Activated gamma-delta T cell (primary cell): Measurements from ENCODE around the gene CLCNKB.
"Not testable (repeated sequence)": the region's sequence is repeated elsewhere in the genome, so short reads cannot be mapped to it uniquely, and the experiment has no call there.

ENCODE experiments used
- DNase-seq: peaks from one replicate; lab custom pipeline; 2025; lab: John Stamatoyannopoulos, UW

CLCNKB gene

DNA sequence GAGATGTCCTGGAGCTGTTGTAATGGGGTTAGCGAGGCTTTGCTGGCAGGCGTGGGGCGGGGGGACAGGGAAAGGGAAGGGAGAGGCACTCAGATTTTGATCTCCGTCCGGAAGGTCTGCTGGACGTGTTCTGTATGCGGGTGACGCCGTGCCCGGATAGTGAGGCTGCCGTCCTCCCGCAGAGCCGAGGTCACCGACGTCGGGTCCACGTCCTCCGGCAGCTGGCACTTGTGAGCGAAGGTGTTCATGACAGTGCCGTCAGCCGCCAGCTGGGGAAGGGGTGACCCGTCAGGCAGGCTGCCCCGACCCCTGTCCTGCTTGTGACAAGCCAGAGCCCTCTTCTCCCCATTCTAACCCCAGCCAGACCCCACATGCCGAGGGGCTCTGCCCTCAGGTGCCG lies 28.1 kb upstream of the CLCNKB start:
- DNase-seq, result no peak

DNA sequence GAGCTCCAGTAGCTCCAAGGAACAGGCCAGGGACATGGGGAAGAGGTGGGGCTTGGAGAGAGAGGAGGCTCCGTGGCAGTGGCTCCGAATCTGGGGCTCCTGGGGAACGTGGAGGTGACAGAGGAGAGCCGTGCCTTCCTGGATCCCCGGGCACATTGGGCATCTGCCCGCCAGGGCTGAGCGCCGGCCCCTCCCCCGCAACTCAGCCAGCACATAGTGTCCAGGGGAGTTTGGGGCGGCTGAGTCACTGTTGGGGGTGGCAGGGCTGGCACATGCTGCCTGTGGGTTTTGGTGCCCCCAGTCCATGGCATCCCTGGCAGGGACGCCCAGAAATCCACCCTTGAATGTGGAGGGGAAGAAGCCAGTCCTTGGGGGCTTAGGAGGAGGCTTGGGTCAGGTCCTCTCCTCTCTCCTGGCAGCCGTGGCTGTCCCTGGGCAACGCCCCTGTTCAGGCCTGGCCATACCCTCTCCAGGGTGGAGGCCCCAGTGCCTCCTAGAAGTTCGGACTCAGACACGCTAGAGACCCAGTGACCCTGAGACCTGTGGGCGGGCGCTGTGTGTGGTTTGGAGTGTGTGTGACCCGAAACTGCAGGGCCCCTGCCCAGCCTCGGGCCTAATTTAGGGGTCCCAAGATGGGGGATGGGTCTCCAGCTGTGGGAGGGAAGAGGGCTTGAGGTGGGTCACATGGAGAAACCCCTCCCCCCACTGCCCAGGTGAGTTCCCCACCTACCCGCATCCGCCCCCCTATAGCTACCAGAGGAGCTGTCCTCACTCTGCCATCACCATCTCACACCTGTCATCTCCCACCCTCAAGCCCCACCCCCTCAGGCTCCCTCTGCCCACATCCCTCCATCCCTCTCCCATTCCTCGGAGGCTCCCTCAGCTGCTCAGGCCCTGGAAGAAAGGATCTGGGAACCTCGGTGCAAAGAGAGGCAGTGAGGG lies 27.4 kb upstream of the CLCNKB start:
- DNase-seq, result no peak

DNA sequence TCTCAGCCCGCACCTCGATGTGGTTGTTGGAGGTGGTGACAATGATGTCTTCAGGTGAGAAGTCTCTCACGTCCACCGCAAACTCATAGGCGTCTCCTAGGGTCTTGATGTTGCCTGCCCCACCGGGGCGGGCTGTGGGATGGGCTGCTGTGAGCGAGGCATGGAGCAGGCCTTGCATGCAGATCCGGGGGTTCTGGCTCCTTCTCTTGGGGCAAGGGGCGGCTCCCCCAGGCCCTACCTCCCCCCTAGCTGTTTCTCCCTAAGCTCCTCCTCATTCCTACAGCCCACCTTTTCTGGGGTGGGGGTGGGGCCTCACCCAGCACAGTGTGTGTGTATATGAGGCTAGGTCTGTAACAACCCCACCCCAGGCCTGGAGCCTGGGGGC lies 26.5 kb upstream of the CLCNKB start:
- DNase-seq, result no peak

DNA sequence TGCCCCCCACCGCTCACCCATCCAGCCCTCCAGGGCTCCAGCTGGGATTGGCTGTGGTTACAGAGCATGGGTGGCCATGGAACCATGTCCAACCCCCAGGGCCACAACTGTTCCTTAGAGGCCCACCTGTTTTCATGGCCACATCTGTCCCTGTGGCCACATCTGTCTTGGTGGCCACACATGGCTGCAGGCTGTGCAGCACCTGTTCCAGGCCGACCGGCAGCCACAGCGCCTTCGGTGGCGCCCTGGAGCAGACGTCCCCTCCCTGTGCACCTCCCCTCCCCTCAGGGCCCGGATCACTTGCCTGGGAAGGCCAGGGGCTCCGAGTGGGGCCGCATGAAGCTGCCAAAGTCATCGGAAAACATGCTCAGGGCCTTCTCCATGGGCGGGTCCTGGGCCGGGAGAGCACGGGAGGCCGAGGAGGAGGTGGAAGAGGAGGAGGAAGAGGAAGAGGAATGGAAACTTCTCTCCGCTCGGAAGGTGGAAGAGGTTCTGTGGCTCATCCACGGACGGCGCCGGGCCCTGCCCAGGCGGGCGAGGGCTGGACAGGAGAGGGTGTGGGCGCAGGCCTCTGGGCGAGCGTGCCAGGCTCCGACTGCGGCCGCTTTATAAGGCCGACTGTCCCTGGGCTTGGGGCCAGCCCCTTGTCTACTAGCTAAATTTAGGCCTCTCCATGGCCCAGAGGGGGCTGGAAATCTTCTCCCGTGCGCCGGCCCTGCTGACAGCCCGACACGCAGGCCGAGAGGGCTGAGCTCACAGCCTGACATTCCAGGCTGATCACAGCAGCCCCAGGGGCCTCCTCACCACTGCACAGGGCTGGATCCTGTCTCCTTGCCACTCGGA lies 25.9 kb upstream of the CLCNKB start, which contains the start of gene HSPB7:
Gene HSPB7 (minus strand): TSS at position 583 of the 843 bp plus-strand sequence. CDS start 80 bp downstream, at position 503.
- no peak for DNase-seq

DNA sequence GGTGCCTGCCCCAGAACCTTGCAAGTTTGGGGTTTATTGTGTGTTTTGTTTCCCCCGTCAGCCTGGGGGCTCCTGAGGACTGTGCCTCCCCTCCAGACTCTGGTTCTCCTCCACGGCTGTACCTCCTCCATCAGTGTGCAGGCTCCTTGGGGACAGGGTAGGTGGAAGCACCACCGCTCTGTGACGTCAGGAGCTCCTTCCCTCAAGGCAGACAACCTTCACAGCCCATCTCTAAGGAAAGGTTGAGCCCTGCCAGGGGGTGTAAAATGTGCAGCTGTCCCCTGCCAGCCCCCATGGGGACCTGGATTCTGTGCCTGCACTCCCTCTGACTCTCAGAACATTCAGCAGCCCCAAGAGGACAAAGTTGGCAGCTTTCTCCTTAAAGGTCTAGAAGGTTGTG lies 25.3 kb upstream of the CLCNKB start:
- no peak for DNase-seq

DNA sequence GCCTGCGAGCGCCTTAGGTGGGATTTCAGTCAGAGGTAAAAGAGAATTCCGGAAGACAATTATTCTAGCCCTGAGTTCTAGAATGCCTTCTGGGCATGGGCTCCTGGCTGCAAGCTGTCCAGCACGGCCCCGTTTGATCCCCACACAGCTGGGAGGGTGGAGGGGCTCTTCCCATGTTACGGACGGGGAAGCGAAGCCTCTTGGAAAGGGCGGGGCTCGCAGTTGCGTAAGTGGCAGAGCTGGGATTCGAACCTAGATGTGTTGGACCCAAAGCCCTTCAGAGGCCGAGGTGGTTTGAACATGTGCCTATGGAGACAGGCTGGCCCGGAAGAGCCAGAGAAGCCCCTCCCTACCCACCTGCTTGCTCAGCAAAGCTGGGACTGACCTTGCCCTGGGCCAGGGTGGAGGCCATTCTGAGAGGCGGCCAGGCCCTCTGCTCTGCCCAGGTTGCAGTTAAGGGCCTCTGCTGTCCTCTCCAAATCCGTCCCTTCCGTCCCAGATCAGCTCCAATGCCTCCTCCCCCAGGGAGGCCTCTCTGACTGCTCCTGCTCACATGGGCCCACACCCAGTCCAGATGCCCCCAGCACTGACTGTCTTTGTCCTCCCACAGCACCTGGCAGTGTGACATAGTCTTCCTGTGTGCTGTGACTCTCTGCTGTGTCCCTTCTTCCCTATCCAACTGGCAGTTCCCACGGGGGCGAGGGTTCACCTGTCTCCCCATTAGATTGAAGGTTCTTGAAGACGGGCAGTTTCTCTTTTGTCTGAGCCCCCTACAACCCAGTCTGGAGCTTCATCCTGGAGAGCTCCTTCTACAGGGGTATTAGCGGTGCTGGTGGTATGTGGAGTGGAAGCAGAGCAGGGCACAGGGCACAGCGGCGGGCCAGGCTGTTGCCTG lies 24.6 kb upstream of the CLCNKB start:
- DNase-seq, result no peak

DNA sequence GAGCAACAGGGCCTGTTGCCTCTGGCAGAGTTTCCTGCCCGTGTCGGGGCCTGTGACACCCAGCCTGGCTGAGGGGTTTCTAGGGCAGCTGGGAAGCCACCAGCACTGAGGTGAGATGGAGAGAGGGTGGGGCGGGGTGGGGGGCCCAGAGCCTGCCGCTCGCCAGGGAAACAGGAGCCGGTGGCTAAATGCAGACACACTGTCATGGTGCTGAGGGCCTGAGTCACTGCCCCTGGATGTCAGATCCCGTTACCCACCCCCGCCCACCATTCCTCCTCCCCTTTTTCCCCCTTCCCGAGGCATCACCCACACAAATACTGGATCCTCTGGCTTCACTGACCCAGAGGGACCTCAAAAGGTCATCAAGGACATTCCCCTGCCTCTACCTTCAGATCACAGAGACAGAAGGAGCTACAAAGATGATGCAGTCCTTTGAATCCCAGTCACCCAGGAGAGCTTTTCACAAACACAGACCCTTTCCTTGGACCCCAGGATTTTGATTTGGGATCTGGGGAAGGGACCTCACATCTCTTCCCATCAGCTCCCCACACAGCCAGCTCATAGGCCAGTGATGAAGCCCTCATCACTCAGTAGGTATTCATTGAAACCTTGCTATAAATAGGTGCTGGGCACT lies 23.8 kb upstream of the CLCNKB start:
- no peak for DNase-seq

DNA sequence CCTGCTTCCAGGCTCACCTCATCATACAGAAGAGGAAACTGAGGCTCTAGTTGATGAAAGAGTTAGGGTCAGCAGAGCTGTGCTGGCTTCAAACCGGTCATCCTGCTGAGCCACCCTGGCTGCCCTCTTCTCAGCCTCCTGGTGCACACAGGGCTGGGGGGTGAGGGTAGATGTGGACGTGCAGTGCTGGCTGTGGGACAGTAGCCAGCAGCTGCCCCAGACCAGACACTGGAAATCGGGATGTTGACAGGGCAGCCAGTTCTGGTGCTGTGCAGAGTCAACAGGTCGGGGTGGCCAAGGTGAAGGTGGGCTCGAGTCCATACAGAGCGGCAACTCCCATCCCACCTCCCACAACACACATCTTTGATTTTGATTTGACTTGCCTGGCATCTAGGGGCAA lies 23.3 kb upstream of the CLCNKB start:
- no peak for DNase-seq

DNA sequence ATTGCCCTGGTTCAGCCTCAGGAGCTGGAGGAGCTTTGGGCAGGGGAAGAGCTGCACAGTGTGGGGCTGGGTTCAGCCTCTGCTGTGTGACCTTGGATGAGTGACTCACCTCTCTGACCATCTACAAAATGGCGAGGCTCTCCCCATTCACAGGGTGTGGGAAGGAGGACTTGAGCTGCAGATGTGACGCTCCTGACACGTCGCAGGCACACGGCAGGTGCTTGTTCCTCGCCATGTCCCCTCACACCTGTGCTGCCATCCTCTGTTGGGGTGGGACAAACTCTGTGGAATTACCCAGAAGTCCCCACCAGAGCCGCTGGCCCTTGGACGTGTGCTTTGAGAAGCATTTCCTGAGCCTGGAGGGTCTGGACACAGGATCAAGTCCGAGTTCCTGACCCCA lies 22.7 kb upstream of the CLCNKB start:
- not testable (repeated sequence) for DNase-seq

DNA sequence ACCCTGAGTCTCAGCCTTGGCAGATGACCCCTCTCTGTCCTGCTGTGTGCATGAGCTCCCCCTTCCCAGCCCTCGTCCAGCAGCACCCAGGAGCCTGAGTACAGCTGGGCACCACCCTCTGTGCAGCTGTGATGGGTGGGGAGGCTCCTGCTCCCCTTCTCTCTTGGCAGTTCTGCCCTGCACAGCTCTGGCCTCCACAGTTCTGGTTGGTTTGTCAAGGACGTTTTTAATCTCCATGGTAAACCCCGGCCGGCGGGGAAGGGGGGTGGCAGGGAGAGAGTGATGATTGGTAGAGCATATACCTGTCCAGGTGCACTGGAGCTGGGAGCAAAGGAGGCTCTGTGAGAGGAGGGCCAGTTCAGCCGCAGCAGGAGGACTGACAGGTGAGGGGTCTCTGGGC lies 21.9 kb upstream of the CLCNKB start, which contains the start of gene CLCNKA:
Gene CLCNKA (plus strand): TSS at position 356 of the 400 bp plus-strand sequence. CDS start 584 bp downstream, outside the sequence.
- DNase-seq, result no peak

DNA sequence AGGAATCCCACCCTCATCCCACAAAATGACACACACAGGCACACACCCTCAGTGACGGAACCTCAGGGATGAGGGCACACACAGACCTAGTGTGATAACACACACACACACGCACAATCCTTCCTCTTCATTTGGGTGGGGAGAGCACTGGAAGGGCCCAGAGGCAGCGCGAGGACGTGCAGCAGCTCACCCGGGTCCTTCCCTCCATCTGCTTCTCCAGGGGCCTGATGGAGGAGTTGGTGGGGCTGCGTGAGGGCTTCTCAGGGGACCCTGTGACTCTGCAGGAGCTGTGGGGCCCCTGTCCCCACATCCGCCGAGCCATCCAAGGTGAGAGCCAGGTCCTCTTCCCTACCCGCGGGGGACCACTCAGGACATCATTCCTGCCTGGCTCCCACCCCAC lies 21.2 kb upstream of the CLCNKB start:
- DNase-seq, result no peak

DNA sequence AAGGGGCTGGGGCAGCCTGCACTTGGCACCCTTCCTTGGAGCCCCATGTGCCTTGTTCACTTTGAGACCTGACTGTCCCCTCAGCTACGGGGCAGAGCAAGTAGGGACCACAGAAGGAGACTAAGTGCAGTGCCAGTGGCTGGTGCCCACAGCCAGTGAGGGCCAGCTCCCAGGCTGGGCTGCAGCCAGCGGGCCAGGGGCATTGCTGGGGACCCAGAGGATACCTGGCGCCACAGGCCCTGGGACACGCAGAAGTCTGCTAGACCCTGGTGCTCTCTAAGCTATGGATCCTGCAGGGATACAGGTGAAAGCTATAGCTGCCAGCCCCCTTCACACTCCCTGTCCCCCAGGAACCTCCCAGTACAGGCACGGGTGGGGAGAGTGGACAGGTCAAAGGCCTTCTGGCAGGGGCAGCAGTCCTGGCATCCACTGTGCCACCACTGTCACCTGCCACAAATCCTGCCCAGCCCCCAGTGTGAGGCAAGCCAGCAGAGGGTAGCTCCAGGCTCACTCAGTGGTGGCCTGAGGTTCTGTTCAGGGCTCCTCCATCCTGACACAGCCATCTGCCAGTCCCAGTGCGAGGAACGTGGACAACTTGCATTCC lies 20.4 kb upstream of the CLCNKB start:
- DNase-seq, result no peak

DNA sequence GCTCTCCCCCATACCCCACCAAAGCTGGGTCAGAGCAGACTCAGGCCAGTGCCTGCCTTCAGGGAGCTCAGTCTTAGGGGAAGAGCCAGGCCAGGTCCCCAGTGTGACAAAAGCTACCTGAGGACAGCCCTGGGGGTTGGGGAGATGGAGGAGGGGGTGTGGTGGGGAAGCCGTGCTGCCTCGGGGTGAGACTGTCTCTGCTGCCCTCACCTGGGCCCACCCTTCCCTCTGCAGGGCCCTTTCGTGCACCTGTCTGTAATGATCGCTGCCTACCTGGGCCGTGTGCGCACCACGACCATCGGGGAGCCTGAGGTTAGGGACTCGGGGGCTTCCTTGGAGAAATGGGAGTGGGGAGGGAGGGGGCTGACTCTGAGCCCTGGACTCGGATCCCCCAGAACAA lies 17.3 kb upstream of the CLCNKB start:
- DNase-seq, result not testable (repeated sequence)

DNA sequence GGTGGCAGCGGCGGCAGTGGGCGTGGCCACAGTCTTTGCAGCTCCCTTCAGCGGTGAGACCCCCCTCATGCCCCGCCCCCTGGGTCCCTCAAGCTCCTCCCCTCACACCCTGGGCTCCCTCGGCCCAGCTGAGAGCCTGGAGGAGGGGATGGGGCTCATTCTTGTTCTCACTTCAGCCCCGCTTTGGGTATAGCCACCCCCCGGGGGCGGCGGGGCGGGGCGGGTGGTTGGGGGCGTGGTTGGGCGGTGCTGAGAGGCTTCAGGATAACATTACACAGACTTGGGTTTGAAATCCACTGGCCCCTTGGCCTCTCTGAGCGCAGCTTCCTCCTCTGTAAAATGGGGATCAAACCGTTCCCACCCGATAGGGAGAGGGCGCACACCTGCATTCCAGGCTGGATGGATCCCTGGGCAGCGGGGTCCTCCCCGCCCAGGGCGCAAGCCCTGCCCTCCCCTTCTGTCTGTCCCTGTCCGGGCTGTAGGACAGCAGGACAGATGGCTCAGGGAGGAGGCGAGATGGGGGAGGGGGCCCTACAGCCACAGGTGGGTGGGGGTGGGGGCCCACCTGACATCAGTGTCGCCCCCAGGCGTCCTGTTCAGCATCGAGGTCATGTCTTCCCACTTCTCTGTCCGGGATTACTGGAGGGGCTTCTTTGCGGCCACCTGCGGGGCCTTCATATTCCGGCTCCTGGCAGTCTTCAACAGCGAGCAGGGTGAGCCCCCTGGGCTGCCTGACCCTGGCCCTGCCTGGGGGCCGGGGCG lies 16.7 kb upstream of the CLCNKB start:
- no peak for DNase-seq

DNA sequence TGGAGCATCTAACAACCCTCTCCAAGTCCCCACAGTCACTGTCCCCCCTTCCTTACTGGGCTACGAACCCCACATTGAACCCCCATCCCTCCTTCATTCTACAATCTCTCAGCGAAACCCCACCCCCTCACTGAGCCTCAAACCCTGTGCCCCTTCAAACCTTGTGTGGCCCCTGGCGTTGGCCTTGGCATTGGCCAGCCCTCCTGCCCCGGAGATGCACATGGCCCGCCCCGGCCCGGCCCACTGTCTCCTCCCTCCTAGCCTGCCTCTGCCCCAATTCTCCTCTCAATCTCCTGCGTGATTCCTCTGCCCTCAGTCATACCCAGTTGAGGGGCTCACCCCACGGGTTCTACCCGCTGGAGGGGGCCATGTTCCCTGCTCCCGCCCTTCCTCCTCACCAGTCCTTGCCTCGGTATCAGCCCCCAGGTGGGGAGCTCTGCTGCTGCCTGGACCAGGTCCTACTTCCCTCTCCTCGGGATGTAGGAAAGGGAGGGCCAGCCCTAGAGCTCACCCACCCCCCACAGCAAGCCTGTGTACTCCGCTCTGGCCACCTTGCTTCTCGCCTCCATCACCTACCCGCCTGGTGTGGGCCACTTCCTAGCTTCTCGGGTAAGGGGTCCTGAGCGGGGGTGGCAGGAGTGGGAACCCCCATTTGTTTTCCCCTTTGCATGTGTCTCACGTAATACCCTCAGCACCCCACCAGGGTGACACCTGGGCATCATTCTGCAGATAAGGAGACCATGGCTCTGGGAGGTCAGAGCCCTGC lies 15.2 kb upstream of the CLCNKB start:
- no peak for DNase-seq

DNA sequence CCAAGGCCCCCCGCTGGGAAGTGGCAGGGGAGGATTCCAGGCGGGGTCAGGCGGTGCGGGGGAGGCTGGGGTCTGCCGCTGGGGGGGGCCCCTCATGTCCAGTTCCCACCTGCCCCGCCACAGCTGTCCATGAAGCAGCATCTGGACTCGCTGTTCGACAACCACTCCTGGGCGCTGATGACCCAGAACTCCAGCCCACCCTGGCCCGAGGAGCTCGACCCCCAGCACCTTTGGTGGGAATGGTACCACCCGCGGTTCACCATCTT lies 14.6 kb upstream of the CLCNKB start:
- not testable (repeated sequence) for DNase-seq

DNA sequence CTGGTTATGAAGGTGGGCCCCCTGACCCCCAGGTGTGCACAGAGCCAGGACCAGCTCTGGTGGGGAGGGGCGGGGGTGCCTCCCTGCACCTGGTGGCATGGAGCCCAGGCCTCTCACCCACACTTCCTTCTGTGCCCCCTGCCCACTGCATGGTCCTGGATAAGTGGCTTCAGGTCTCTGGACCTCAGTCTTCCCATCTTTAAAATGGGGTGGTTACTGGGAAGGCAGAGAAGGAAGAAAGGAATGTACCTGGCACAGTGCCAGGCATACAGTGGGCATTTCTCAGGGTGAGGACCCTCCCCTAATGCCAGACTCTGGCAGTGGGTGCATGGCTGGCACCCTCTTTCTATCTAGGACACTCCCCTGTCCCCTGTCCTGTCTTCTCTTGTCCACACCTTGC lies 14.3 kb upstream of the CLCNKB start:
- no peak for DNase-seq

DNA sequence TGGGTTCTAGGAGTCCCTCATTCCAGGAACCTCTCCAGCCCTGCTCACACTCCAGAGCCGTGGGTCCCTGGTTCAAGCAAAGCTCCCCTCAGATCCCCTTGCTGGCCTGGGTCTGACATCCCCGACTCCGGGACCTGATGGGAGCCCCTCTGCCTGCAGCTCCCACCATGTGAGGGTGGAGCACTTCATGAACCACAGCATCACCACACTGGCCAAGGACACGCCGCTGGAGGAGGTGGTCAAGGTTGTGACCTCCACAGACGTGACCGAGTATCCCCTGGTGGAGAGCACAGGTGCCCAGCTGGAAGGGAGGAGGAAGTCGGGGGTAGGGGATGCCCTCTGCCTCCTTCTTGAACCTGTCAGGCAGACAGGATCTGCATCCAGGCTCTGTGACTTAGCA lies 12.0 kb upstream of the CLCNKB start:
- DNase-seq, result no peak

DNA sequence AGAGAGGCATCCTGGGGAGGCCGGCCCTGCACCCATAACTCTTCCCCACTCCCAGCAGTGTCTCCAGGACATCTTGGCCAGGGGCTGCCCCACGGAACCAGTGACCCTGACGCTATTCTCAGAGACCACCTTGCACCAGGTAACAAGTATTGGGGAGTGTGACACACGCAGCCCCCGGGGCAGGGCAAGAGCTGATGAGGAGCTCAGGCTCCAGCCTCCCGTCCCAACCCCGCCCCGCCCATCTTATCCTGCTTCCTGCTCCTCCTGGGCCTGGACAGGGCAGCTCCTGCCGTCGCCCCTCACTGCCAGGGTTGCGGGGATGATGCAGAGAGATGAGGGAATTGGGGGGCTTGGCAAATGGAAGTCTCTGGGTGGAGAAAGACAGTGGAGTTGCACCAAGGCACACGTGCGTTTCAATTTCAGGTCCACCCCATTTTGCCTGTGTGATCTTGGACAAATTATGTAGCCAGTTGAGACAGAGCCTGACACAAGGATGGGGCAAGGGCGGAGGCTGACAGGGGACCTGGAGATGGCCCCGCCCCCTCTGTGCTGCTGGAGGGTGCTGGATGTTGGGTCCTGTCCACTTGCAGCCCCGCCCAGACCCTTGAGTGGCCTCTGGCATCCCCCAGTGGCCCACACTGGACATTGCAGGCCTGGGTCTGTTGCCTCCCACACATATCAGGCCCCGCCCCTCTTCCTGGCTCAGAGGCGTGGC lies 11.0 kb upstream of the CLCNKB start:
- DNase-seq, result no peak
